ENCODE data around the gene PLCB1.
"Not testable (repeated sequence)": the region's sequence is repeated elsewhere in the genome, so short reads cannot be mapped to it uniquely, and the experiment has no call there.

Gene PLCB1

GRCh38 chr20:8404912-8405635 lies 273.0 kb downstream of the PLCB1 start:
- DNase-seq (ENCODE audit: low spot score), result no peak

GRCh38 chr20:8406391-8406790 lies 274.3 kb downstream of the PLCB1 start:
- no peak for DNase-seq (ENCODE audit: low spot score)

GRCh38 chr20:8408587-8409307 lies 276.7 kb downstream of the PLCB1 start:
- DNase-seq (ENCODE audit: low spot score), result no peak

GRCh38 chr20:8413691-8414090 lies 281.6 kb downstream of the PLCB1 start:
- no peak for DNase-seq (ENCODE audit: low spot score)

GRCh38 chr20:8414586-8415274 lies 282.7 kb downstream of the PLCB1 start:
- DNase-seq (ENCODE audit: low spot score), result no peak

GRCh38 chr20:8421981-8422380 lies 289.9 kb downstream of the PLCB1 start:
- DNase-seq (ENCODE audit: low spot score), result no peak

- DNase-seq (ENCODE audit: low spot score), result no peak
Measured at GRCh38 chr20:8423482-8423881, 291.4 kb downstream of the PLCB1 start.

GRCh38 chr20:8424010-8424409 lies 291.9 kb downstream of the PLCB1 start:
- DNase-seq (ENCODE audit: low spot score), result no peak

- DNase-seq (ENCODE audit: low spot score), result no peak
Measured at GRCh38 chr20:8425016-8425415, 292.9 kb downstream of the PLCB1 start.

- DNase-seq (ENCODE audit: low spot score), result no peak
Measured at GRCh38 chr20:8425802-8426201, 293.7 kb downstream of the PLCB1 start.

- DNase-seq (ENCODE audit: low spot score), result no peak
Measured at GRCh38 chr20:8427419-8428040, 295.5 kb downstream of the PLCB1 start.

GRCh38 chr20:8428988-8429387 lies 296.9 kb downstream of the PLCB1 start:
- no peak for DNase-seq (ENCODE audit: low spot score)

- no peak for DNase-seq (ENCODE audit: low spot score)
Measured at GRCh38 chr20:8431538-8432434, 299.7 kb downstream of the PLCB1 start.

- DNase-seq (ENCODE audit: low spot score), result no peak
Measured at GRCh38 chr20:8432435-8433148, 300.5 kb downstream of the PLCB1 start.

- no peak for DNase-seq (ENCODE audit: low spot score)
Measured at GRCh38 chr20:8433291-8433690, 301.2 kb downstream of the PLCB1 start.

- no peak for DNase-seq (ENCODE audit: low spot score)
Measured at GRCh38 chr20:8434326-8434876, 302.3 kb downstream of the PLCB1 start.

GRCh38 chr20:8435285-8436035 lies 303.4 kb downstream of the PLCB1 start:
- DNase-seq (ENCODE audit: low spot score), result no peak

GRCh38 chr20:8436938-8437337 lies 304.9 kb downstream of the PLCB1 start:
- not testable (repeated sequence) for DNase-seq (ENCODE audit: low spot score)

- no peak for DNase-seq (ENCODE audit: low spot score)
Measured at GRCh38 chr20:8438748-8439147, 306.7 kb downstream of the PLCB1 start.

Measured in left forelimb (tissue), 1 donor.